ENCODE data around the gene GCK.

GRCh38 chr7:44106311-44107065 is 82.8 kb downstream of the GCK start:
- TF ChIP-seq CTCF (conservative IDR thresholded peaks at IDR 0.05 in 1 of 2, IDR thresholded peaks at IDR 0.05 in 1 of 2; ENCODE audit: extremely low read depth in 1 of 2, insufficient read depth in 1 of 2, low read depth in 1 of 2, low read length in 2 of 2) (no peak), EZH2 (IDR thresholded peaks at IDR 0.05; ENCODE audit: borderline replicate concordance, low read length) (no peak)

All from mammary epithelial cell (primary cell).